NCI-H1436 (cell line): ENCODE data around the gene TMEM60.
A peak's percentile ranks its signal among the peaks of the same experiment; 100 is the strongest.
"Not testable (repeated sequence)": the region's sequence is repeated elsewhere in the genome, so short reads cannot be mapped to it uniquely, and the experiment has no call there.

Experiments
- DNase-seq: peaks from one replicate; lab custom pipeline; 2025; lab: John Stamatoyannopoulos, UW

TMEM60 gene

DNA sequence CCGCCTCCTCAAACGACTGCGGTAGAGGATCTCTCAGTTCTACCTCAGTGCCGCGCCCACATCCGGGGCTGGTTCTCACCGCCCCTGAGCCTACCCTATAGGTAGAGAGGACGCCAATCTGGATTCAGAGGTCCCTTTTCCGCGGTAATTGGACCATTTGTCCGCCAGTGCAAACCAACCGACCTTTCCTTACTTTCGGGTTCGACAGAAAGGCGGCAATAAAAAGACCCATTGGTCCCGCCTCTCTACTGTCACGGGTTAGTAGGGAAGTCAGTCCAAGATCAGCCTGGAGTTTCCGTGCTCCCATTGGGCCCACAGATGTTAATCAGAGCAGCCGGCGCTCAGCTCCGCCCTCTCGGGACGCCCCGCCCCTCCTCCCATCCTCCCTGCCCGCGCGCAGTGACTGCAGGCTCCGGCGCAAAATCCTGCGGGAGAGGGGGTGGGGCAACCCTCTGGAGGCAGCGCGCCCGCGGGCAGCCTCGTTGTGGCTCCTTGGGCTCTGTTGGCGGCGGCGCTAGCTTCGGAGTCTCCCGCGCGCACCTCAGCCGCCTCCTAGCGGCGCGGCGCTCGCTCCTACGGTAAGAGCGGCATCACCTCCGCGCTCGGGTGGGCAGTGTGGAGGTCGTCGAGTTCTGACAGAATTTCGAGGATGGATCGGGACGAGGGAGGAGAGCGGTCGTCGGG, at the start of gene TMEM60, which contains the start of gene PHTF2:
TSS of gene TMEM60 (minus strand) at position 41 of the 684 bp plus-strand sequence. CDS start 4,061 bp downstream, outside the sequence.
TSS of gene PHTF2 (plus strand) at position 380 of the 684 bp plus-strand sequence.
- DNase-seq: peak; percentile 99

- DNase-seq: no peak
Measured at GRCh38 chr7:77846317-77847092, 48.3 kb upstream of the TMEM60 start.

DNA sequence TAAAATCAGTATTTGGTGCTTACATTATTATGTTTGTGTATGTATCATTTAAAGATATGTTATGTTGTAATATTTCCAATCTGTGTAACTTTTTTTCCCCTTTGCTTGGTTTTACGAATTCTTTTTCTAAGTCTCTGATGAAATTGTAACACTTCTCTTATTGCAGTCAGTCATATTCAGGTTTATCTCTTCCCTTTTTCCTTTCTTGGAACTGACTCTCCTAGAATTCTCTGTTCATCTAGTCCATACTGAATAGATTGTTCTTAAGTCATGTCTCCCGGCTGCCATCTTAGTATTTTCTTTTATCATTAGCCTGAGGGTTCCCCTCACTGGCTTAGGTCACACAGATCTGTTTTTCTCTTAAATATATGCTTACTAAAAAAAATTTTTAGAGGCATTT, 45.0 kb upstream of the TMEM60 start:
- DNase-seq: no peak

- DNase-seq: no peak
Measured at GRCh38 chr7:77839919-77840318, 41.7 kb upstream of the TMEM60 start.

- DNase-seq: no peak
Measured at GRCh38 chr7:77838929-77839491, 40.8 kb upstream of the TMEM60 start.

DNA sequence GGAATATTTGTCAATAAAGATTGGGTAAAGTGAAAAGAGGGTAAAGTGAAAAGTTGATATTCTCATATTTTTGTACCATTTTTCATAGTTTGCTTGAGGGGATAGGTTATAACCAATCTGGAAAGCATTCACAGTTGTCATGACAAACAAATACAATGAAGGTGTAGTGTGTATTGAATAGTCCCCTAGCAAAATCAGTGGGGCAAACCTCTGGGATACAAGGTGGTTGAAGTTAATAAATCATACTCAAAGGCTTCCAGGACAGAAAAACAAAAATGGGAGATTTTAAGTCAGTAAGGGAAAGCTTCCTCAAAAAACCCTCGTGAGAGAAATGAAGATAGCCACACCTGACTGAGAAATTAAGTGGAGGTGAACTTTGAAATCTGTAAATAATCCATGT, 39.7 kb upstream of the TMEM60 start:
- DNase-seq: no peak

DNA sequence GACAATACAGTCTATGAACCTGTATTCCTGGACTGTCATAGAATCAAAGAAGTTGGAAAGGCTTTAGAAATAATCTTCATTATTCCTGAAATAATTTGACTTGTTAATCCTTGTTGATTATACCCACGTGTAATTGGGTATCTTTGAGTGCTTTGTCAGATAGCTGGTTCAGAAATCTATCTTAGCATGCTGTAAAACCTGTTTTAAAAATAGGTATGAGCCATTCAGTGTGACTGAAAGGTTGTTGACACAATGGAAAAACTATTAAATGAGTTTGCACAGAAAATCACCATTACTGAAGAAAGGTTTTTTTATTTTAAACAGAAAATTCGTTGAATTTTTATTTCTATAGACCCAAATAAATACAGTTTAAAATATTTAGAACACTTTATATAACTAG, 39.0 kb upstream of the TMEM60 start:
- no peak for DNase-seq

DNA sequence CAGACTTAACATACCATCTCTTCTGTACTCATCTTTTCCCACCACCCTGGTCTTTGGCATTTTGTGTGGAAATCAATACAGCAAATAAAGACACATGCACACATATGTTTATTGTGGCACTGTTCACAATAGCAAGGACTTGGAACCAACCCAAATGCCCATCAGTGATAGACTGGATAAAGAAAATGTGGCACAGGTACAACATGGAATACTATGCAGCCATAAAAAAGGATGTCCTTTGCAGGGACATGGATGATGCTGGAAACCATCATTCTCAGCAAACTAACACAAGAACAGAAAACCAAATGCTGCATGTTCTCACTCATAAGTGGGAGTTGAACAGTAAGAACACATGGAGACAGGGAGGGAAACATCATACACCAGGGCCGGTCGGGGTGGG, 38.2 kb upstream of the TMEM60 start:
- not testable (repeated sequence) for DNase-seq

DNA sequence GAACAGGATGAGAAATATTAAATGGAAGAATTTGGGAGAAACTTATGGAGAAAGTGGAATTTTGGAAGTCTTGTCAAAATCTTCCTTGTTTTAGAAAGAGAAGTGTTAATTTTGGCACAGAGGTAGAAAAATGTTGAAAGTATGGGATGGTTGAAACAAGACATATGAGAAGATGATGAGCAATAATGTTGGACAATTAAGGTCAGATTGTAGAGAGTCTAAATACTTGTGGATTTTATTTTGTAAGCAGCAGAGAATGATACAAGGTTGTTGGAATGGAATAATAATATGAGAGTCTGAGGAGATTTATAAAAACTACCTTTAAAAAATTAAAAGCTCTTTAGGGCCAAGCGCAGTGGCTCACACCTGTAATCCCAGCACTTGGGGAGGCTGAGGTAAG, 34.9 kb upstream of the TMEM60 start:
- DNase-seq: no peak

DNA sequence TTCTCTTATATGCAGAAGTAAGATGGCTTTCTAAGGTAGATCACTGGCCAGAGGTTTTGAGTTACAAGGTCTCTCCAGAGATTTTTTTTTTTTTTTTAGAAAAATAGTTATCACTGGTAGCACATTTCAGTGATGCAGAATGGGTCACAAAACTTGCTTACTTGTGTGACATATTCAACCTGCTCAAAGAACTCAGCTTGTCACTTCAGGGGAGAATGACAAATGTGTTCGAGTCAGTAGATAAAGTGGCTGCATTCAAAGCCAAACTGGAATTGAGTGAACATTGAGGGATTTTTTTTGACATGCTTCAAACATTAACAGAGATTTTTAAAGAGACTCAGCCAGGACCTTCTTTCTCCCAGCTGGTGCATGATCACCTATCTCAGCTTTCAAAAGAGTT, 33.7 kb upstream of the TMEM60 start:
- DNase-seq: no peak

GRCh38 chr7:77831481-77831880, 33.2 kb upstream of the TMEM60 start:
- DNase-seq: no peak

DNA sequence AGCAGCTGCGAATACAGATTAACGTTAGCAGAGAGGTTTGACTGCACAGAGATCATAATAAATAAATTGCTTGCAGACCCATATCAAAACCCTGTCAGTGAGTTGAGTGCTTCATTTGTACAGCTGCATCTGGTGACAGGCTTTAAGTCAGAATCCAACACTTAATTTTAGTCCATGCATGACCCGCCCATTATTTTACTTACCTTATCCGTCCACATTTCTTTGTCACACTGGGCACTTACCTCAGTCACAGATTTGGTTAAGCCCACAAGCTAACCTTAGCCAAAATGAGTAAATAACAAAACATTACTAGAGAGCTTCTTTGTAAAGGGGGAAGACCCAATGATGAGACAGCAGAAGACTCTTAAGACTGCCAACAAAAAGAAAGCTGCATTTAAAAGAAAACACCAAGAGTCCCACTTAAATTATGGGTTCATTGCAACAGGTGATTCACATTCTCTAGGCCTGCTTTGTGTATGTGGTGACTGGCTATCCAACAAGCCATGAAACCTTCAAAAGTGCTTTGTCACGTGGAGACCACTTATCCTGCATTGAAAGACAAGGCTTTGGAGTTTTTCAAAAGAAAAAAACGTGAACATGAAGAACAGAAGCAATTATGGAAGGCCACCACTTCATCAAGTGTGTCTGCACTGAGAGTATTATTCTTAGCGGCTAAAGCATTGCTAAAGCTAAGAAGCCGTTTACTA, 32.6 kb upstream of the TMEM60 start:
- no peak for DNase-seq

DNA sequence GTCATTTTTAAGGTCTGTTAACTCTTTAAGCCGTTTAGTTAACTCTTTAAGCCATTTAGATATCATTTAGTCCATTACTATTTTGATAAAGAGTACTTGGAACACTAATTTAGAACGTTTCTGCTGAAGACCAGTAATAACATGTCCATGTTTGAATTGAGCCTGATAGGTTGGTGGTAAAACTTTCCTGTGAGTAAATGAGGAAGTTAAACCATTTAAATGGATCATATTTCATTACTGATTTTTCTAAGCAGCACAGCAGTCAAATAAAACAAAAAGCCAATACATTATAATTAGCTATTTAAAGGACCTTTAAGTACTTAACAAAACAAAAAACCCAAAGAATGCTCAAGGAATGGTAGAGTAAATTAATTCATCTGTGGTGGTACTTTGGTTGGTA, 29.8 kb upstream of the TMEM60 start:
- DNase-seq: no peak

DNA sequence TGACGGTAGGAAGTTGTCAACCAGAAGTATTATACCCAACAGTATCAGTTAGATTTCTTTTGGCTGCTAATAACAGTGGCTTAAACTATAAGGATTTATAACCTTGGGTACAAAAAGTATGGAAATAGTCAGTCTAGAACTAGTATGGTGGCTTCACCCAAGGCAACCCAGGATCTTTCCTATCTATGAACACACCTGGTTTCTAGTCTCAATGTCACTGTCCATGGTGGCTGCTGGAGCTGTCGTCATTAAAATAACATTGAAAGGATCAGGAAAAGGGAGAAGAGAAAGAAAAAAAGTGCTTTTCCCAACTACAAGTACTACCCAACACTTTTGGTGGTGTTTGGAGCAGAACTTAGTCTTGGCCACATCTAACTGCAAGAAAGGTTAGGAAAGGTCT, 28.1 kb upstream of the TMEM60 start:
- DNase-seq: no peak

- no peak for DNase-seq
Measured at GRCh38 chr7:77825131-77825530, 26.9 kb upstream of the TMEM60 start.

GRCh38 chr7:77824636-77825035, 26.4 kb upstream of the TMEM60 start:
- no peak for DNase-seq

GRCh38 chr7:77823787-77824186, 25.6 kb upstream of the TMEM60 start:
- DNase-seq: no peak

- DNase-seq: no peak
Measured at GRCh38 chr7:77822269-77822668, 24.0 kb upstream of the TMEM60 start.

GRCh38 chr7:77820967-77821366, 22.7 kb upstream of the TMEM60 start:
- no peak for DNase-seq

- no peak for DNase-seq
Measured at GRCh38 chr7:77819021-77819420, 20.8 kb upstream of the TMEM60 start.

DNA sequence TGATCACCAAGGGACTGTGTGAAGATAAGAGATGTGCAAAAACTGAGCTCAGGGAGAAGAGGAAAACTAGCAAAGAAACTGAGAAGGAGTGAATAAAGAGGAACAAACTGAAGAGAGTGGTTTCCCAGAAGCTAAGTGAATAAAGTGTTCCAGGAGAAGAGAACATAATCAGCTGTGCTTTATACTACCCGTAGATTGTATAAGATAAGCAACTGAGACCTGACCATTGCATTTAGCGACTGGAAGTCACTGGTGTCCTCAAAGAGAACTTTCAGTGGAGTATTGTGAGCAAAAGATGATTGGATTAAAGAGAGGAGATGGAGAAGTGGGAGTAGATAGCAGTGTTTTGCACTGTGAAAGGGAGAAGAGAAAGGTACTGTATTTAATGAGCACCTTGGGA, 14.9 kb upstream of the TMEM60 start:
- no peak for DNase-seq

GRCh38 chr7:77812290-77812685, 14.1 kb upstream of the TMEM60 start:
- no peak for DNase-seq
